NCI-H2227 (cell line): Measurements from ENCODE around the gene CAPRIN2.
A peak's percentile ranks its signal among the peaks of the same experiment; 100 is the strongest.

Experiments used
- DNase-seq: peaks from one replicate; lab custom pipeline; 2025; ENCODE audit not compliant: unreplicated experiment; lab: John Stamatoyannopoulos, UW

CAPRIN2 gene

DNA sequence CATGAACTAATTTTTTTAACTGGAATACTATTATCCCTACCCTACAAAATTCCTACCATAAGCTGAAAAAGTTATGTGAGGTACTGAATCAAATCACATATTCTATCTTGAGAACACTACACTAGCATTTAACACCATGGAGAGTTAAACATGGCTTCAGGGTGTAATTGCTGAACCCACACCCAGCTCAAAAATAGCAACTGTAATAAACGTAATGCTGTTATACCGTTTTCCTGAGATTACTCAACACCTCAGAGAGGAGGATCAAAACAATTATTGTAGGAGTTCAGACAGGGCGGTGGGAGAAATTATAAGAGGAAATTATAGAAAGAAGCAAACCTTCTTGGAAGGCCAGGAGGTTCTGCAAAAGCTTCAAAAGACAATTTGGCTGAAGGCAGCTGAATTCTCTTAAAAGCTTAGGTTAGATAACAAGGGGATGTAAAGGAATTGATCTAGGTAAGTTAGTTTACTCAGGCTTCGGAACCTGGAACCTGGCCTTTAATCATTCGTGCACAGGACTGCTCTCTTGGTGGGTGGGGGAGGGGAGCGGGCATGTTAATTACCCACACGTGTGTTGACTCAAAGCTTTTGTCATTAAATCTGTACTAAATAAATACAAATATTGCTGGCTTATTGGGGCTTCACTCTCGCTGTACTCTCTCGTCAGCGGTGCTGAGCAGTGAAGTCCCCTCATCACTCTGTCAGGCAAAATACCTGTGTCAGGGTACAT, 47.0 kb downstream of the CAPRIN2 start:
- DNase-seq = no peak

DNA sequence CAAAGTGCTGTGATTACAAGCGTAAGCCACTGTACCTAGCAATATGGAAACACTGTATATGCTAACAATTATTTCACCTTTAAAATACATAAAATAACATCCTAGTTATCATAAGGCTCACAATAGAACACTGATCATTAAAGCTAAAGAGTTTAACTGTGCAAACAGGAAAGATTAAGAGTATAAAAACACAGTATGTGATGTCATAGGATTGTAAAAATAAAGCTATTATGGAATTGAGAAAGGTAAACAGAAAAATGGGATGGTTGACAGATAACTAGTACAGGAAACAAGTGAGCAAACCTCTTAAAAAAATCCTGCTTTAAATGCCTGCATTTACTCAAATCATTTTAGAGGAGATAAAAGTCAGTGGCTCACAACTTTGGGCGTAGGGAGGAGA, 48.3 kb downstream of the CAPRIN2 start:
- no peak for DNase-seq

DNA sequence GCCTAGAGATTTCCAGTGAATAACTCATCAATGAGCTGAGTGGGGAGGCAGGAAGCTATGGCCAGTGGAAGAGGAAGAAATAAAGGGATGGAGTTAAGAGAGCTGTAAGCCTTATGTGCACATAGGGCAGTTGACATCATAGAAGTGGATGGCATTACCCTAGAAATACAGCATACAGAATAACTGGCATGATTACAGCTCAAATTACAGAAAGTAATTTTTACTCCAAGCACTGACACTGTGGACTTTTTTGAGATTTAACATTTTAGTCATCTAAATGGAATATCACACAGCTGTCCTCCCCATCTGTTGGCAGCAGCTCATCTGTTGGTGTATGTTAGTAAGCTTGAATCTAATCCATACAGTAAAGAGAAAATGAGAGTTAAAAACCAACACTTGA, 53.7 kb downstream of the CAPRIN2 start:
- DNase-seq = no peak

DNA sequence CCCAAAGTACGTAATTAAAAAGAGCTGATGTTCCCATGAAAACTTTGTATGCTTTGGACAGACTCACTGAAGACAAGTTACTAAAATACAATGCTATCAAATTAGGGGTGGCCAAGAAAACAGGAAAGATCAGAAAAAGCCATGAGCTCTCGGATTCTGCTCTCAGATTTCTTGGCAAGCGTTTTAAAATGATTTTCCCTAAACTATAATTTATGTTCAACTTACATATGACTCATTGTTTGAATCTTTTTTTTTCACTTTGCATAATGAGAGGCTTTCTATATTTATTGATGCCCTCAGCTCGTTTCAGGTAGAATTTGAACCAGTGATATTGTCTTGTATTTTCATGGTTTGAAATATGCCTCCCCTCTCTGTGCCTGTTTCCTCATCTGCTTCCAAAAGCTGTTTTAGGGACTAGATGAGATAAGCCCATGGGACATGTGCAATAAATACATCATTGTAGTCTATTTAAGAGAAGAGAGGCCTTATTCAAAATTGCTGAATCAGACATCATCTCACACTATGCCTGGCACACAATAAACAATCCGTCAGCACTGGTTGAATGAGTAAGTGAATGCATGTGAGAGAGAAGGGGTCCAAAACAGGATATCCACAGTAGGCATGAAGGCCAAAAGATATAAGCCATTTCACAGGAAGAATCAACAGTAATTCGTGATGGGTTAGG, 54.4 kb downstream of the CAPRIN2 start:
- DNase-seq = no peak

DNA sequence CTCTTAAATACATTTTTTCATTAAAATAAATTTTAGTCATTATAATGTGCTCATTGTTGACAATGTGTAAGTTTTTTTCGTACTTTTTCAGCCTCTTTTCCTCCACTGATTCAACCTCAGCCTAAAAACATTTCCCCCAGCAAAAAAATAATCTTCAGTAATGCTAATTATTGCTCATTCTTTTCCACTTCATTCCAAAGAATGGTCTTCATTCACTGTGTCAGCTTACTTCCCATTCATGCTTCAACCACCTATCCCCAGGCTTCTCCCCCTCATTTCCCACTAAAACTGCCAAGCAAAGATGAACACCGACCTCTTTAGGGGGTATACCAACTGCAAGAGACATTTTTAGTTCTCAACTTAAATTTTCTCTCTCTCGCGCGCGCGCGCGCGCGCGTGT, 56.4 kb downstream of the CAPRIN2 start:
- no peak for DNase-seq

DNA sequence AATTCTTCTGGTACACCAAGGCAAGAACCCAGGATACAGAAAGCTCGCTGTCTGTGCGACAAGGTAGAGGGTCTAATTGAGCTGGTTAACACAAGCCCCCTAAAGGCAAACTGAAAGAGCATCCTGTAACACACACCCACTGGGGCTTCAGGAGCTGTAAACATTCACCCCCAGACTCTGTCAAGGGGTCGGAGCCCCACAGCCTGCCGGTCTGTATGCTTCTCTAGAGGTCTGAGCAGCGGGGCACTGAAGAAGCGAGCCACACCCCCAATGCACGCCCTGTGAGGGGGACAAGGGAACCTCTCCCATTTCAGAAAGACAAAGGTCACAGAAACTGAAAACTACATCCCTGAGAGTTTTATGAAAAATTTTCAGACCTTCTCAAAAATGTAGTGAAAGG, 57.8 kb downstream of the CAPRIN2 start:
- no peak for DNase-seq

DNA sequence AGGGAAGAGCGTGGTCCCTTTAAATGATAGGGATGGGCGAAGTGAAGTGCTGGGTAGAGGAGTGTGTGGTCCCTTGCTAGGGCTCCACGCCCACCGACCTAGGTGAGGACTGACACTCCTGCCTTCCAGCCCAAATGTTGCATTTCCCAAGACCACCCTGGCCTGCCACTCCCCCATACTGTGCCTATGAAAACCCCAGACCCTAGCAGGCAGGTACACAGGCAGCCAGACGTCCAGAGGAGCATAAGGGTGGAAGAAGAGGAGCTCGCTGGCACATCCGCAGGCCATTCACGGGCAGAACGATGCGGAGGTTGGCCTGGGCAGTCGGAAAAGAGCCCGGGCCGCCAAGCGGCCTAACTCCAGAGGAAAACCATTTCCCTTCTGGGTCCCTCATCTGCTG, 58.3 kb downstream of the CAPRIN2 start:
- no peak for DNase-seq

DNA sequence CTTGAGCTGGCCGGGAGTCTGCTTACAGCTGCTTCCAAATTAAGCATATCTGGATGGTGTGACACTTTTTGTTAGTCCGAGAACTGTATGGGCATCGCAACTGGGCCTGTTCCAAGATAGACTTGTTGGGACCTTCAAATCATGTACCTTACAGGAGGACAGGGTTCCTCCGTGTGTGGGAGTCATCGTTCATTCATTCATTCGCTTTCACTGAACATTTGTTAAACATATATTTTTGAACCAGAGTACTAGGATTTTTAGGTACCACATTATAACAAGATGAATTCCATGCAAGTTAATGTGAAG, 58.7 kb downstream of the CAPRIN2 start:
- no peak for DNase-seq

DNA sequence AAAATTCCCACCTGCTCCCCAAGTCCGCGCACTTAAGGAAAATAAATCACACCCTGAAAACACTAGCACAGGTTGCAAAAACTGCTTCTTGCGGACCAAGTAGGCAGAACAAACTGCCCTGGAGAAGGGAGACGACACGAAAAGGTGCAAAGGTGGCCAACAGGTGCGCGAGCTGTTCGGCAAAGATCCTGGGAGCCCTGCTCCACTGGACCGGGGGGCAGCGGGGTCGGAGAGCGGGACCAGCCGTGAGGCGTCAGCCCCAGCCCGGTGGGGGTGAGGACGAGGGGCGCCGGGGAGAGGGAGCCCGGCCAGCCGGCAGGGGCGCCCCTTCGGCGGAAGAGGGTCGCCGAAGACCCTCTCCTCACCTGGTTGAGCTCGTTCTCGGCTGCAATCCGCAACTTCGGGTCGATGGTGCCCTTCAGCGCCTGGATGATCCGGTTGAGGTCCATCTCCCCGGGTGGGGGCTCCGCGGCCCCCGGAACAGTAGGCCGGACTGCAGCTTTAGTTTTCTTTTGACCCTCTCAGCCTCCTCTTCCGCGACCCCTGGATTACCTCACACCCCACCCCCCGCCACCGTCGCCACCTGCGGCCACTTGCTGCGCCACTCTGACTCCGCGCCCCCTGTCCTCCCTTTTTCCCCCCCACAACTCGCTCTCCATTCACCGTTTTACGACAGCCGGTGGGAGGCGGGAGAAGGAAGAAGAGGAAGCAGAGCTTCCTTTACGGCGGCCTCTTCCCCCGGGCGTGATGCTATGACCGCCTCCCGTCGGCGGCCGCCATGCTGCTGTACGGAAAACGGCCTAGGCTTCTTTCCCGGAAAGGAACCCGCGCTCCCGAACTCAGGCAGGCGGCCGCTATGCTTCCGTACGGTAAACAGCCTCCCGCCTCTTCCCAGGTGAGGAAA, 59.3 kb downstream of the CAPRIN2 start, which contains the start of gene IPO8:
TSS of gene IPO8 (minus strand) at position 671 of the 904 bp plus-strand sequence. CDS start at position 449, 222 bp downstream.
- peak; percentile 91 for DNase-seq

DNA sequence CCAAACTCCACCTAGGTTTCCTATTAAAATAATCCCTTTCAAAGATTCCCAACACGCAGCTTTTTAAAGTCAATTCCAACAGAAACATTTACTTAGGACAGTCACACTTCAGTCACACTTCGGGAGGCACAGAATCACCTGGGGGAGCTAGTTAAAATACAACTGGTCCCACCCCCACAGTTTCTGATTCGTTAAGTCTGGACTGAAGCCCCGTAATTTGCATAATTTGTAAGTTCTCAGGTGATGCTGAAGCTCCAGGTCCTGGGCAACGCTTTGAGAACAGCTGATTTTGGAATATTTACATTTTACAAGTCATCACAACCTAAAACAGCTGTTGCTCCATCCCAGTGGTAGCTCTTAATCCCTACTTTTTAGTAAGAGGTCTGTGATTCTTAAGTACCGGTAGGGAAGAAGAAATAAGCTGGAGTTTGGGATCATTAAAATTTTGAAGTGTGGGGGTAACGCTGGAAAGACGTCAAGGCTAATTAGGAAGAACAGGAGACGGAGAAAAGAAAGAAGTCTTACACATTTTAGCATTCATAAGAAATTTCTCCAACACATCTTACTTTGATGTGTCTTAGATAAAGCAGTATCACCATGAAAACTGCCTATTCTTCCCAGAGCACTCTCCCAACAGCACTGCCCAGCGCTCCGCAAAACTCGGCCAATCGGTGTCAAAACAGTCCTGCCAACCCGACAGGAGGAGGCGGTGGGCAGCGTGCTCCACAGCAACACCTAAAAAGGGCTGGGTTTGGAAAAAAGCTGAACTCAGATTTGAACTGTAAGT, 60.1 kb downstream of the CAPRIN2 start:
- DNase-seq = peak; percentile 31

DNA sequence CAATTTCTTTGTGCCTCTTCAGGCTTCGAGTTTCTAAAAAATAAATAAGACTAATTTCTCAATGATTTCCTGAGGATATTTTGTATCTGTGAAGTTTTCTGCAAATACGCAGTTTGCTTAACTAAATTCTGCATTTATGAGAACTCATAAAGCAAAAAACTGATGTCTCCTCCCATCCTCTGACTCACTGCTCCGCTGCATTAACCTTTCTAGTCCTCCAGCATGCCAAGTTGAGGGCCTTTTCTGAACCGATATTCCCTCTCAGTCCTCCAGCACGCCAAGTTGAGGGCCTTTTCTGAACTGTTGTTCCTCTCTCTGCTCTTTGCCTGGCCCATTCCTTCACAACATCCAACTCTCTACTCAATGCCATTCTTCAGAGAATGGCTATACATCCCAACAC, 62.3 kb downstream of the CAPRIN2 start:
- no peak for DNase-seq

DNA sequence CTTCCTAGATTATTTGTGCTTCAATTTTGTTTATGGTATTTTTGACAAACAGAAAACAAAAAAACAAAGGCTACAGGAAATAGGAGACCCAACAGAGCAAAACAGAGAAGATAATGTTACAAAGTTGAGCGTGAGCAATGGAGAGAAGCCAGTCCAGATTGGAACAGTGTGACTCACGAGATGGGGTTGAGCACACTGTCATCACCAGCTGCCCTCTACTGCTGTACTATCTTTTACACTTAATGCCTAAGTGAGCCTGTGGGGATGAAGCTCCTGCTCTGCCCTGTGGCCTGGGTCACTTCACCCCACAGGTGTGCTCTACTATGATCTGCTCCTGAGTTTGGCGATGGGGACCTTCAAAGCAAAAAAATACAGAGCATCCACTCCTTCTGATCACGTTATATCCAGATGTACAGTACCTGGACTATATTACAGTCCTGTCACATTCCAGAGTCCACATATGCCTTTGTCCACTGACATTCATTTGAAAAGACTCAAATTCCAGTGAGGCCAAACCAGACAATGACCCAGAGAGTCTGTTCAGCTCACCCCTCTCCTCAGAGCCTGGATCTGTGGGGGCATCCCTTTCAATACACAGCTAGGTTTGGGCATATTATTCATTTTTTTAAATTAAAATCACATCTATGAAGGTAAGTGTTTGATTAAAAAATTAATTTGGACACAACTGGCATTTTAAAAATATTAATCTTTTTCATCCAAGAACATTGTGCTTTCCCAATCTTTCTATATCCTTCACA, 63.5 kb downstream of the CAPRIN2 start:
- DNase-seq = no peak

DNA sequence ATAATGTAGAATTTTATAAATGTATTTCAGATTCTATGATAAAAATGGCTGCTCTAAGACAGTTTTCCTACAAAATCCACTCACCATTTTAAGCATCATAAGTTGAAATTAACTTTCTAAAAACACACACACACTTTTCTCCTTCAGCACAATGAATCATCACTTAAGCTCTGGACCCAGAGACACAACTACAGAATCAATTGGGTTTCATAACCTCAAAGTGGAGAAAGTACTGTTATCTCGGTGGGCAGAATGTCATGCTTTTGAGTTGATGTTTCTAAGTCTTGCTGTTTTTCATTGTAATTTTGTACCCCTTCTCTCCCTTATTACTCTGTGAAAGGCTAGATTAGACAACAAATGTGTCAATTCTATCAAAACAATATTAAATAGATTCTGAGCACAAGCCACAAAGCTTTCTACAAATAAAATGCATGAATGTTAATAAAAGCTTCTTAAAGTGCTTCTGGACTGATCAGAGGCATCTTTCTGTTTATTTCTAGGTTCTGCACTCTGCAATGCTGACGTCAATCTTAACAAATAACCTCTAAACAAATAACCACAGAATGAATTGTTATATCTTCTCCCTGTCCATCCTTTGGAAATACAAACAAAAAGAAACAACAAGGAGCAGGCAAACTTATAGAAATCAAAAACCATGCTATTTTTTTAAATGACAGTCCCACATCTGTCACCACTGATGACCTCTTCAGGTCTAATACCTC, 67.3 kb downstream of the CAPRIN2 start:
- DNase-seq = no peak

DNA sequence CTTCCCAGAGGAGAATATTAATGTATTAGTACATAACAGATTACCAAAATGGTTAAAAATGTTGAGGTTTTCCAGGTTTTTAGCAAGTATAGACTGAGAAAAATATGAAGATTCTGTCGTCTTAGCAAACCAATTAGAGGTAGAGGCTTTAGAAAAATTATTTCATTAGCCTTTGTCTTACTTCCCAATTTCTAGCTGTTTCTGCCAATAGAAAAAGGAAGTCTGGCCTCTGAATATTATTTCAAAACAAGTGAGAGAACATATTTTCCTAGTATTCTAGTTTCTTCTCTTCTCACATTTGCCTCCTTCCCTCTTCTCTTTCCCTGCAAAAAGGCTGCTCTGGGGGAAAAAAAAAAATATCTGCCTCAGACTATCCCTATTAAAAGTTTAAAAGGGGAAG, 75.5 kb downstream of the CAPRIN2 start:
- DNase-seq = no peak

DNA sequence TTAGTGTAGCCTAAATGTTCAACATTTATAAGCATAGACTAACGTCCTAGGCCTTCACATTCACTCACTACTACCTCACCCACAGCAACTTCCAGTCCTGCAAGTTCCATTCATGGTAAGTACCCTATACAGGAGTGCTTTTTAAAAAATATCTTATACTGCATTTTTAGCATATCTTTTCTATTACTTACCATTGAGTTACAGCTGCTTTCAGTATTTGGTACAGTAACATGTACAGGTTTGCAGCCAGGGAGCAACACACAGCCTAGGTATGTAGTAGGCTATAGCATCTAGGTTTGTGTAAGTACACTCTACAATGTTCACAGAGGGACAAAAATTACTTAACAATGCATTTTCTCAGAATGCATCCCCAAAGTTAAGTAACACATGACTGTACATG, 76.5 kb downstream of the CAPRIN2 start:
- DNase-seq = no peak

DNA sequence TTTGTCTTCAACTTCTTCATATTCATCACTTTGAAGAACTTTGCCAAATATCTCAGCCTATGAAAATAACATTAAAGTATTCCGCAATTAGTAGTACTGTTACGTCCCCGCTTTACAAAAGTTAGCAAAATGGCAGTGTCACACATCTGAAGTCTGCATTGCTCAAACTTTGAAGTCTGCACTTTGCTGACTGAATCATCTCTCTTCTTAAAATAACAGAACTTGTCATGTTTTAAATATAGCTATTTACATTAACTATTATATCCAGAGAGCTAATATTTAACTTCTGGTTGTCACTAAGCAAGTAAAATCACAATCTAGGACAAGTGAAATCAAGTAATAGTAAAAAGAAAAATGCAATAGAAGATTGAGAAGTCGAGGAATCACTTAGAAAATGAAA, 93.5 kb downstream of the CAPRIN2 start:
- no peak for DNase-seq
